Calu3 (cell line): ENCODE data around the gene ACOT2. TPM values are rescaled to one million over a fixed set of nuclear protein-coding genes. Genes with fewer than 3 reads are reported as not detected.
A peak's percentile ranks its signal among the peaks of the same experiment; 100 is the strongest.
"Not testable (repeated sequence)": the region's sequence is repeated elsewhere in the genome, so short reads cannot be mapped to it uniquely, and the experiment has no call there.

Experiments
- BruUV-seq: library from RNA; stranded (reverse); fragments of 400-500 nt; replicated peaks from 2 replicates; lab custom pipeline; 2021; lab: Mats Ljungman, UMichigan
- CTCF ChIA-PET: fragments of 300-600 bp; sonication (Branson Sonifier 250); formaldehyde crosslinking; loops from one replicate; lab custom pipeline; 2022; ENCODE audit warnings: antibody characterized with exemption; lab: Charles Lee
- DNase-seq: peaks from one replicate; pipeline ENCODE4 v3.0.0; 2022
- H3K27ac Mint-ChIP-seq: one replicate; pipeline ENCODE4 v1.8.0; 2022; ENCODE audit warnings: mixed read lengths; ENCODE audit not compliant: unreplicated experiment
- H3K27me3 Mint-ChIP-seq: one replicate; pipeline ENCODE4 v1.8.0; 2022; ENCODE audit warnings: mixed read lengths; ENCODE audit not compliant: unreplicated experiment
- H3K36me3 Mint-ChIP-seq: one replicate; pipeline ENCODE4 v1.8.0; 2022; ENCODE audit warnings: mild to moderate bottlenecking, moderate library complexity, mixed read lengths; ENCODE audit not compliant: insufficient read depth, unreplicated experiment
- H3K4me1 Mint-ChIP-seq: one replicate; pipeline ENCODE4 v1.8.0; 2022; ENCODE audit warnings: mild to moderate bottlenecking, low read depth, mixed read lengths; ENCODE audit not compliant: unreplicated experiment
- H3K4me3 Mint-ChIP-seq: one replicate; pipeline ENCODE4 v1.8.0; 2022; ENCODE audit warnings: mild to moderate bottlenecking, low read depth, moderate library complexity, mixed read lengths; ENCODE audit not compliant: unreplicated experiment
- H3K9me3 Mint-ChIP-seq: one replicate; pipeline ENCODE4 v1.8.0; 2022; ENCODE audit warnings: low read depth, mixed read lengths; ENCODE audit not compliant: unreplicated experiment
- intact Hi-C: fragments of 100-400 bp; cut with micrococcal nuclease; formaldehyde crosslinking; loops from one replicate; pipeline ENCODE4 v1.10.0; 2022; ENCODE audit not compliant: unreplicated experiment
- total RNA-seq: library from RNA; stranded (reverse); gene quantifications from 2 replicates; pipeline ENCODE4 v1.2.3, GENCODE V29; 2022
- TF ChIP-seq, protein P1 (sequence below): fragments of 200-600 bp; IDR thresholded peaks from one replicate; pipeline ENCODE4 v1.8.0; 2022; ENCODE audit warnings: antibody characterized with exemption; ENCODE audit not compliant: unreplicated experiment

Gene ACOT2
- total RNA-seq, 1 experiment from 2014 or later: 18.5 TPM

DNA sequence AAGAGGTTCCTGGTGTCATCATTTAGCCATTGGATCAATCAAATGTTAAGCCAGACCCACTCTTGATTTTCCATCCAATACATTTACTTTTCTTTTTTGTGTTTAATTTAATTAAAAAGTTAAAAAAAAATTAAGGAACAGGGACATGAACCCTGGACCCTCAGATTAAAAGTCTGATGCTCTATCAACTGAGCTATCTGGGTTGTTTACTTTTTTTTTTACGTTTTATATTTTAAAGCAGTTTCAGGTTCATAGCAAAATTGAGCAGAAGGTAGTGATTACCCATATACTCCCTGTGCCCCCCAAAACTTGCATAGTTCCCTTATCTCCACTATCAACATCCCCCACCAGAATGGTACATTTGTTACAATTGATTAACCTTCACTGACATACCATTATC, 19.7 kb downstream of the ACOT2 start:
- TF ChIP-seq, protein P1, sequence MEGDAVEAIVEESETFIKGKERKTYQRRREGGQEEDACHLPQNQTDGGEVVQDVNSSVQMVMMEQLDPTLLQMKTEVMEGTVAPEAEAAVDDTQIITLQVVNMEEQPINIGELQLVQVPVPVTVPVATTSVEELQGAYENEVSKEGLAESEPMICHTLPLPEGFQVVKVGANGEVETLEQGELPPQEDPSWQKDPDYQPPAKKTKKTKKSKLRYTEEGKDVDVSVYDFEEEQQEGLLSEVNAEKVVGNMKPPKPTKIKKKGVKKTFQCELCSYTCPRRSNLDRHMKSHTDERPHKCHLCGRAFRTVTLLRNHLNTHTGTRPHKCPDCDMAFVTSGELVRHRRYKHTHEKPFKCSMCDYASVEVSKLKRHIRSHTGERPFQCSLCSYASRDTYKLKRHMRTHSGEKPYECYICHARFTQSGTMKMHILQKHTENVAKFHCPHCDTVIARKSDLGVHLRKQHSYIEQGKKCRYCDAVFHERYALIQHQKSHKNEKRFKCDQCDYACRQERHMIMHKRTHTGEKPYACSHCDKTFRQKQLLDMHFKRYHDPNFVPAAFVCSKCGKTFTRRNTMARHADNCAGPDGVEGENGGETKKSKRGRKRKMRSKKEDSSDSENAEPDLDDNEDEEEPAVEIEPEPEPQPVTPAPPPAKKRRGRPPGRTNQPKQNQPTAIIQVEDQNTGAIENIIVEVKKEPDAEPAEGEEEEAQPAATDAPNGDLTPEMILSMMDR: no peak
- peaks cover 13% of the 10 kb centered on the region for H3K36me3 Mint-ChIP-seq
- BruUV-seq: no TSS peak
- CTCF ChIA-PET: no interaction called here
- H3K4me3 Mint-ChIP-seq: no peak overlapping the region
- intact Hi-C loops: no loop called here
- H3K27ac Mint-ChIP-seq: no peak overlapping the region
- no peaks in the 10 kb centered on the region for H3K27me3 Mint-ChIP-seq
- no peaks in the 10 kb centered on the region for H3K9me3 Mint-ChIP-seq
- no peak for DNase-seq
- H3K4me1 Mint-ChIP-seq: no peaks in the 10 kb centered on the region

DNA sequence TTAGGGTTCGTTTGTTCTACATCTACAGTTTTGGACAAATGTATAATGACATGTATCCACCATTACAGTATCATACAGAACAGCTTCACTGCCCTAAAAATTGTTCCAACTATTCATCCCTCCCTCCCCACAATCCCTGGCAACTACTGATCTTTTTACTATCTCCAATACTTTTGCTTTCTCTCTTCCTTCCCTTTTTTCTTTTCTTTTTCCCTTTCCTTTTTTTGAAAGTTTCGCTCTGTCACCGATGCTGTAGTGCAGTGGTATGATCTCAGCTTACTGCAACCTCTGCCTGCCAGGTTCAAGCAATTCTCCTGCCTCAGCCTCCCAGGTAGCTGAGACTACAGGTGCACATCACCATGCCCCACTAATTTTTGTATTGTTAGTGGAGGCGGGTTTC, 20.1 kb downstream of the ACOT2 start:
- Mint-ChIP-seq H3K9me3 (no peaks in the 10 kb centered on the region), H3K36me3 (peaks cover 13% of the 10 kb centered on the region), H3K4me1 (no peaks in the 10 kb centered on the region), H3K27me3 (no peaks in the 10 kb centered on the region), H3K27ac (no peak overlapping the region), H3K4me3 (no peak overlapping the region)
- intact Hi-C loops: no loop called here
- DNase-seq: no peak
- no TSS peak for BruUV-seq
- CTCF ChIA-PET: no interaction called here
- TF ChIP-seq, protein P1: no peak

DNA sequence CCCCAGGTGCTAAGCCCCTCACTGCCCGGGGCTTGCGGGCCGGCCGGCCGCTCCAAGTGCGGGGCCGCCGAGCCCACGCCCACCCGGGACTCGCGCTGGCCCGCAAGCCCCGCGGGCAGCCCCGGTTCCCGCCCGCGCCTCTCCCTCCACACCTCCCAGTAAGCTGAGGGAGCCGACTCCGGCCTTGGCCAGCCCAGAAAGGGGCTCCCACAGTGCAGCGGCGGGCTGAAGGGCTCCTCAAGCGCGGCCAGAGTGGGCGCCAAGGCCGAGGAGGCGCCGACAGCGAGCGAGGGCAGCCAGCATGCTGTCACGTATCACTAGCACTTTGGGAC, 21.6 kb downstream of the ACOT2 start:
- DNase-seq, H3K4me1 Mint-ChIP-seq, BruUV-seq, CTCF ChIA-PET, intact Hi-C loops, H3K27ac Mint-ChIP-seq, H3K27me3 Mint-ChIP-seq, H3K9me3 Mint-ChIP-seq, H3K4me3 Mint-ChIP-seq: not testable (repeated sequence)
- peaks cover 13% of the 10 kb centered on the region for H3K36me3 Mint-ChIP-seq

DNA sequence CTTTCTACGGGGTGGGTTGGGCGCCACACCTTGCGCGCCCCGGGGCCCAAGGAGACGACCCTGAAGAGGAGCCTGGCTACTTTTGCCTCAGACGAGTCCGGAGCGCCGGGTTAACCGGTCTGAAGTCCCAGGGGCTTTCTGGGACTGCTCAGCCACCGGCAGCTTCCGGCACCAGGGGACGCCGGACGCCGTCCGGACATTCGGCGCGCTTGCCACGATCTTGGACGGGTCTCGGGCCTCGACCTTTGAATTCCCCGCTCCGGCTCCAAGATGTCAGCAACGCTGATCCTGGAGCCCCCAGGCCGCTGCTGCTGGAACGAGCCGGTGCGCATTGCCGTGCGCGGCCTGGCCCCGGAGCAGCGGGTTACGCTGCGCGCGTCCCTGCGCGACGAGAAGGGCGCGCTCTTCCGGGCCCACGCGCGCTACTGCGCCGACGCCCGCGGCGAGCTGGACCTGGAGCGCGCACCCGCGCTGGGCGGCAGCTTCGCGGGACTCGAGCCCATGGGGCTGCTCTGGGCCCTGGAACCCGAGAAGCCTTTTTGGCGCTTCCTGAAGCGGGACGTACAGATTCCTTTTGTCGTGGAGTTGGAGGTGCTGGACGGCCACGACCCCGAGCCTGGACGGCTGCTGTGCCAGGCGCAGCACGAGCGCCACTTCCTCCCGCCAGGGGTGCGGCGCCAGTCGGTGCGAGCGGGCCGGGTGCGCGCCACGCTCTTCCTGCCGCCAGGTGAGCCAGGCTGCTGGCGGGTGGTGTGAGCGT, 22.9 kb downstream of the ACOT2 start, which contains the start of gene ACOT4:
TSS of gene ACOT4 (plus strand) at position 184 of the 760 bp plus-strand sequence. CDS start at position 271, 87 bp downstream.
- peaks cover 13% of the 10 kb centered on the region for H3K36me3 Mint-ChIP-seq
- peak; percentile 65 for DNase-seq
- no peaks in the 10 kb centered on the region for H3K4me1 Mint-ChIP-seq
- CTCF ChIA-PET: interaction anchor here (0.7 kb wide), 1 partner anchor 15 kb away, joined by 3 read pairs; no protein-coding TSS in a partner anchor
- TF ChIP-seq, protein P1: no peak
- BruUV-seq: no TSS peak
- intact Hi-C loops: no loop called here
- H3K27me3 Mint-ChIP-seq: no peaks in the 10 kb centered on the region
- peak within 1 kb of the TSS; percentile 84 for H3K4me3 Mint-ChIP-seq
- H3K27ac Mint-ChIP-seq: no peak within 1 kb of the TSS
- H3K9me3 Mint-ChIP-seq: no peaks in the 10 kb centered on the region

DNA sequence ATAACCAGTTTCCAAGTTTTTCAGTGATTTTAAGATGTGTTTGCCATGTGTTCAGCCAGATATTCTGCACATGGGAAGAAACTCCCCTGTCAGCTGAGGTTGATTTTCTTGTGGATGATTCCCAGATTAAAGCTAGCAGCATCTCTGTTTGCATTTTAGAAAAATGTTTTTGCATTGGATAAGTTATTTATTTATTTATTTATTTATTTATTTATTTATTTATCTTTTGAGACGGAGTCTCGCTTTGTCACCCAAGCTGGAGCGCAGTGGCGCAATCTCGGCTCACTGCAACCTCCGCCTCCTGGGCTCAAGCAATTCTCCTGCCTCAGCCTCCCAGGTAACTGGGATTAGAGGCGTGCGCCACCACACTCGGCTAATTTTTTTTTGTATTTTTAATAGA, 25.5 kb downstream of the ACOT2 start:
- H3K27me3 Mint-ChIP-seq: no peaks in the 10 kb centered on the region

More for the DNA sequence above, 25.5 kb downstream of the ACOT2 start:
- DNase-seq: no peak
- no peak overlapping the region for H3K4me3 Mint-ChIP-seq
- CTCF ChIA-PET: no interaction called here
- intact Hi-C loops: no loop called here
- H3K27ac Mint-ChIP-seq: no peak overlapping the region
- no peaks in the 10 kb centered on the region for H3K4me1 Mint-ChIP-seq
- peaks cover 13% of the 10 kb centered on the region for H3K36me3 Mint-ChIP-seq
- TF ChIP-seq, protein P1: no peak
- no TSS peak for BruUV-seq
- H3K9me3 Mint-ChIP-seq: no peaks in the 10 kb centered on the region
